Tibial nerve (tissue), 4 donors: ENCODE measurements around the gene AP2M1. TPM values are rescaled to one million over a fixed set of nuclear protein-coding genes. Genes with fewer than 3 reads are reported as not detected.

ENCODE experiments used
- DNase-seq, 2 donors: peaks; one replicate each; pipeline ENCODE4 v3.0.0-alpha.2; 2019; ENCODE audit warnings: low spot score in 2 of 2
- H3K27ac ChIP-seq, 4 donors: fragments of 200-600 bp; sonication (generic) in 3 of 4; one replicate each; pipeline ENCODE4 v1.5.1; 2017 to 2019; ENCODE audit warnings: mild to moderate bottlenecking in 1 of 4
- H3K27me3 ChIP-seq, 2 donors: fragments of 200-600 bp; sonication (generic) in 1 of 2; one replicate each; pipeline versions ENCODE4 v1.5.1 to v1.6.0; 2017 to 2019
- H3K36me3 ChIP-seq, 3 donors: fragments of 200-600 bp; sonication (generic); one replicate each; pipeline ENCODE4 v1.5.1; 2018 to 2019
- H3K4me1 ChIP-seq, 4 donors: fragments of 200-600 bp; sonication (generic) in 3 of 4; one replicate each; pipeline ENCODE4 v1.5.1; 2017 to 2019
- H3K4me3 ChIP-seq, 4 donors: fragments of 200-600 bp; sonication (generic) in 3 of 4; one replicate each; pipeline ENCODE4 v1.5.1; 2017 to 2019; ENCODE audit warnings: mild to moderate bottlenecking in 1 of 4, moderate library complexity in 1 of 4
- H3K9me3 ChIP-seq, 4 donors: fragments of 200-600 bp; sonication (generic) in 3 of 4; one replicate each; pipeline ENCODE4 v1.5.1; 2017 to 2019
- CTCF ChIP-seq, 5 experiments: fragments of 200-600 bp in 3 of 5; fragments of 450-650 bp in 2 of 5; sonication (generic) in 3 of 5; IDR thresholded peaks; one replicate each; pipeline ENCODE4 v1.5.1; 2016 to 2019; ENCODE audit warnings: antibody characterized with exemption in 5 of 5, mild to moderate bottlenecking in 3 of 5, moderate library complexity in 2 of 5
- EP300 ChIP-seq, 2 donors: sonication (generic); formaldehyde crosslinking; IDR thresholded peaks; one replicate each; pipeline ENCODE4 v1.6.1; 2017; ENCODE audit warnings: antibody characterized with exemption in 2 of 2, mild to moderate bottlenecking in 1 of 2
- POLR2A ChIP-seq, 2 donors: fragments of 450-650 bp; IDR thresholded peaks; one replicate each; pipeline ENCODE4 v1.6.1; 2017; ENCODE audit warnings: antibody characterized with exemption in 2 of 2, mild to moderate bottlenecking in 2 of 2, moderate library complexity in 2 of 2
- WGBS, 2 donors: methylation state at CpG; one replicate each; pipeline ENCODE4 v1.1.5; 2018; 5-methylcytosine and 5-hydroxymethylcytosine counted together
- total RNA-seq, 4 donors: library from RNA; depleted of rRNA; stranded (reverse); fragments of >200 nt; gene quantifications; one replicate each; pipeline ENCODE4 v1.1.0, GENCODE V29; 2016

The AP2M1 gene
- total RNA-seq, 4 donors from 2014 or later: 182 to 212 (median 199) TPM

- WGBS, 2 donors: 54 to 62% methylated on average over 11 of the region's 11 CpGs
- H3K27ac ChIP-seq: no peak overlapping the region
Measured at GRCh38 chr3:184209146-184209923, 34.7 kb downstream of the AP2M1 start.

GRCh38 chr3:184211297-184211696, 36.6 kb downstream of the AP2M1 start:
- 76 to 80% methylated on average over 5 of the region's 5 CpGs for WGBS, 2 donors
- no peak overlapping the region for H3K27ac ChIP-seq
- no peak overlapping the region for H3K4me3 ChIP-seq
- H3K36me3 ChIP-seq: no peaks in the 10 kb centered on the region
- H3K4me1 ChIP-seq: no peaks in the 10 kb centered on the region
- no peaks in the 10 kb centered on the region for H3K9me3 ChIP-seq
- H3K27me3 ChIP-seq: peaks cover 0 to 9% of the 10 kb centered on the region in 2 donors
- DNase-seq: no peak
- no peak for TF ChIP-seq EP300 (IDR thresholded peaks at IDR 0.05)
- TF ChIP-seq POLR2A (IDR thresholded peaks at IDR 0.05): no peak
- no peak for TF ChIP-seq CTCF (IDR thresholded peaks at IDR 0.05)

More at GRCh38 chr3:184209146-184209923, 34.7 kb downstream of the AP2M1 start:
- Histone ChIP-seq H3K36me3 (no peaks in the 10 kb centered on the region), H3K4me3 (no peak overlapping the region), H3K9me3 (no peaks in the 10 kb centered on the region), H3K4me1 (no peaks in the 10 kb centered on the region), H3K27me3 (peaks cover 0 to 15% of the 10 kb centered on the region in 2 donors)
- TF ChIP-seq POLR2A (IDR thresholded peaks at IDR 0.05): no peak
- TF ChIP-seq EP300 (IDR thresholded peaks at IDR 0.05): no peak
- TF ChIP-seq CTCF (IDR thresholded peaks at IDR 0.05): no peak
- no peak for DNase-seq

DNA sequence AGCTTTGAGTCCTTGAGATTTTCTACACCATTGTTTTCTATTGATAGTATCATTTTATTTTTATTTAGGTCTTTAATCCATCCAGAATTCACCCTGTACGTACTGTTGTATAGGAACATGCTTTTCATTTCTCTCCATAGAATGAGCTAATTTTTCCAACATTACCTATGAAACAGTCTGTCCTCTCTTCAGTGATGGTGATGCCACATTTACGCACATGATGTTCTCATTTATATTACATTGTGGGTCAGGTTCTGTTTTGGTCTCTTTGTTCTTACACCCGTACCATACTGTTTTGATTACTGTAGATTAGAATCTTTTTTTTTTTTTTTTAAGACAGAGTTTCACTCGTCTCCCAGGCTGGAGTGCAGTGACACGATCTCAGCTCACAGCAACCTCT, 37.1 kb downstream of the AP2M1 start:
- Histone ChIP-seq H3K36me3 (no peaks in the 10 kb centered on the region), H3K9me3 (no peaks in the 10 kb centered on the region), H3K4me3 (no peak overlapping the region), H3K27ac (no peak overlapping the region), H3K27me3 (peaks cover 0 to 5% of the 10 kb centered on the region in 2 donors), H3K4me1 (no peaks in the 10 kb centered on the region)
- no peak for DNase-seq
- 74 to 76% methylated on average over 5 of the region's 5 CpGs for WGBS, 2 donors
- TF ChIP-seq CTCF (IDR thresholded peaks at IDR 0.05) (no peak), POLR2A (IDR thresholded peaks at IDR 0.05) (no peak), EP300 (IDR thresholded peaks at IDR 0.05) (no peak)

DNA sequence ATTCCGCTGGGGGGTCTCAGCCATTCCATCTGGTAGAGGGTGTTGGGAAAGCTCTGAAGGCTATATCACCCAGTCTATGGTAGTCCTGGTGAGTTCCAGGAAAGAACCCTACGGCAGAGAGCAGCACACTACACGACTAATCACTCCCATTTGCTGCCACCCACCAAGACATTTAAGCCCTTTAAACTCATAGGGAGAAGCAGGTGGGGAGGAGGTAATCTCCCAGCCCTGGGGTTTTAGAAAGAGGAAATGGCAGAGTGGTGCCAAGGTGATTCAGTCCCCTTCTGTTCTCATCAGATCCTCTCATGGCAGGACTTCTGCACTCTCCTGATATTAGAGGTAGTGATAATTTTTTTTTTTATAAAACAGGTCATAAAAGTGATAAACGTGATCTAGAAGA, 44.2 kb downstream of the AP2M1 start:
- no peaks in the 10 kb centered on the region for H3K36me3 ChIP-seq
- 39 to 58% methylated on average over 4 of the region's 4 CpGs for WGBS, 2 donors
- no peak for TF ChIP-seq EP300 (IDR thresholded peaks at IDR 0.05)
- TF ChIP-seq CTCF (IDR thresholded peaks at IDR 0.05): no peak
- no peak for TF ChIP-seq POLR2A (IDR thresholded peaks at IDR 0.05)

DNA sequence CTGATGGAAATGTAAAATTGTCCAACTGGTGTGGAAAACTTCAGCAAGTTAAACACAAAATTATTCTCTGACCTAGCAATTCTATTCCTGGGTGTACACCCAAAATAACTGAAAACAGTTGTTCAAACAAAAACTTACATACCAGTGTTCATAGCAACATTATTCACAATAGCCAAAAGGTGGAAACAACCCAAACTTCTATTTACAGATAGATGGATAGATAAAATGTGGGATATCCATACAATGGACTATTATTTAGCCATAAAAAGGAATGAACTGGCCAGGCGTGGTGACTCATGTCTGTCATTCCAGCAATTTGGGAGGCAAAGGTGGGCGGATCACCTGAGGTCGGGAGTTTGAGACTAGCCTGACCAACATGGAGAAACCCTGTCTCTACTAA, 47.9 kb downstream of the AP2M1 start:
- no peaks in the 10 kb centered on the region for H3K9me3 ChIP-seq
- H3K27me3 ChIP-seq: peaks cover 0 to 34% of the 10 kb centered on the region in 2 donors
- H3K27ac ChIP-seq: no peak overlapping the region
- no peak for DNase-seq
- TF ChIP-seq POLR2A (IDR thresholded peaks at IDR 0.05): no peak
- no peak for TF ChIP-seq EP300 (IDR thresholded peaks at IDR 0.05)
- no peak for TF ChIP-seq CTCF (IDR thresholded peaks at IDR 0.05)
- WGBS, 2 donors: 72 to 86% methylated on average over 3 of the region's 3 CpGs
- no peaks in the 10 kb centered on the region for H3K36me3 ChIP-seq
- no peaks in the 10 kb centered on the region for H3K4me1 ChIP-seq
- no peak overlapping the region for H3K4me3 ChIP-seq

More for the DNA sequence above, 44.2 kb downstream of the AP2M1 start:
- Histone ChIP-seq H3K4me1 (no peaks in the 10 kb centered on the region), H3K9me3 (no peaks in the 10 kb centered on the region), H3K27me3 (peaks cover 0 to 14% of the 10 kb centered on the region in 2 donors), H3K4me3 (no peak overlapping the region), H3K27ac (no peak overlapping the region)
- DNase-seq: no peak
